ENCODE data around the gene SSR4.

SSR4 gene

GRCh38 chrX:153766871-153767673, 27.4 kb upstream of the SSR4 start:
- no peak for TF ChIP-seq CTCF (IDR thresholded peaks at IDR 0.05; ENCODE audit: low read depth, low read length)
- DNase-seq (ENCODE audit: low read depth in 2 of 2): no peak
- H3K4me3 ChIP-seq (replicated peaks in 1 of 2; ENCODE audit: low read depth in 2 of 2, low read length in 2 of 2): no peak overlapping the region

DNA sequence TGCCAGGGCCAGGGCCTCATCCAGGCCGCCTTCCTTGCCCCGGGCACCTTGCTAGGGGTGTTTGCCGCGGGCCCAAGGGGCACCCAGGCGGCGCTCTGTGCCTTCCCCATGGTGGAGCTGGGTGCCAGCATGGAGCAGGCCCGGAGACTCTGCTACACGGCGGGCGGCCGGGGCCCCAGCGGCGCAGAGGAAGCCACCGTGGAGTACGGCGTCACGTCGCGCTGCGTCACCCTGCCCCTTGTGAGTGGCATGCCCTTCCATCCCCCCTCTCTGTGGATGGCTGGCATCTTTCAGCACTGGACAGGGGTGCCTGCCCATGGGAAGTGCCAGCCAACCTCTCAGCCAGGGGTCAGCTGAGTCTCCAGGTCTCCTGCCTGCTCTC, 26.8 kb upstream of the SSR4 start:
- no peak for TF ChIP-seq CTCF (IDR thresholded peaks at IDR 0.05; ENCODE audit: low read depth, low read length)
- DNase-seq (ENCODE audit: low read depth in 2 of 2): no peak
- no peak overlapping the region for H3K4me3 ChIP-seq (replicated peaks in 1 of 2; ENCODE audit: low read depth in 2 of 2, low read length in 2 of 2)

- no peak for TF ChIP-seq CTCF (IDR thresholded peaks at IDR 0.05; ENCODE audit: low read depth, low read length)
- no peak overlapping the region for H3K4me3 ChIP-seq (replicated peaks in 1 of 2; ENCODE audit: low read depth in 2 of 2, low read length in 2 of 2)
- DNase-seq (ENCODE audit: low read depth in 2 of 2): no peak
These were observed 25.9 kb upstream of the SSR4 start for GRCh38 chrX:153768311-153769157.

DNA sequence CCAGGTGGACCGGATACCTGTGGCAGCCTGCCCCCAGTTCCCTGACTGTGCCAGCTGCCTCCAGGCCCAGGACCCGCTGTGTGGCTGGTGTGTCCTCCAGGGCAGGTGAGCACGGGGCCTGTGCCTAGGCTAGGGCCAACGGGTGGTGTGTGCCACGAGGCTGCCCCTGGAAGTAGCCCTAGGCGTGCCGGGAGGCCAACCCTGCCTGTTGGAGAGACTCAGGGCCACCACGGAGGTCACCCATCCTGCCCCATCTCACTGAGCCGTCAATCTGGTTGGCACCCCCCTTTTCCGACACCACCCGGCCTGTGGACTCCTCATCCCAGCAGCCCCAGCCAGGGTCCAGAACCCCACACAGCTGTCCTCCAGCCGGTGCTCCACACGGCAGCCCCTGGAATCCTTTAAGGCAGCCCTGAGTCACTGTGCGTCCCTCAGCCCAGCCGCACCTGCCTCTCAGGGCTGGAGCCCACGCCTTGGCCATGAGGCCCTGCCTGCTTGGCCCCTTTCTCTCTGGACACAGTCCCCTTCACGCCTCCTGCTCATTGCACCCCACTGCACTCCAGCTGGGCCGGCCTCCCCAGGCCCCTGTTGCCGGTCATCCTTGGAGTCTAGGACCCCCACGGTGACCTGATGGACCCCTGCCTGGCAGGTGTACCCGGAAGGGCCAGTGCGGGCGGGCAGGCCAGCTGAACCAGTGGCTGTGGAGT, 25.2 kb upstream of the SSR4 start:
- H3K4me3 ChIP-seq (replicated peaks in 1 of 2; ENCODE audit: low read depth in 2 of 2, low read length in 2 of 2): no peak overlapping the region
- DNase-seq (ENCODE audit: low read depth in 2 of 2): no peak
- TF ChIP-seq CTCF (IDR thresholded peaks at IDR 0.05; ENCODE audit: low read depth, low read length): no peak

DNA sequence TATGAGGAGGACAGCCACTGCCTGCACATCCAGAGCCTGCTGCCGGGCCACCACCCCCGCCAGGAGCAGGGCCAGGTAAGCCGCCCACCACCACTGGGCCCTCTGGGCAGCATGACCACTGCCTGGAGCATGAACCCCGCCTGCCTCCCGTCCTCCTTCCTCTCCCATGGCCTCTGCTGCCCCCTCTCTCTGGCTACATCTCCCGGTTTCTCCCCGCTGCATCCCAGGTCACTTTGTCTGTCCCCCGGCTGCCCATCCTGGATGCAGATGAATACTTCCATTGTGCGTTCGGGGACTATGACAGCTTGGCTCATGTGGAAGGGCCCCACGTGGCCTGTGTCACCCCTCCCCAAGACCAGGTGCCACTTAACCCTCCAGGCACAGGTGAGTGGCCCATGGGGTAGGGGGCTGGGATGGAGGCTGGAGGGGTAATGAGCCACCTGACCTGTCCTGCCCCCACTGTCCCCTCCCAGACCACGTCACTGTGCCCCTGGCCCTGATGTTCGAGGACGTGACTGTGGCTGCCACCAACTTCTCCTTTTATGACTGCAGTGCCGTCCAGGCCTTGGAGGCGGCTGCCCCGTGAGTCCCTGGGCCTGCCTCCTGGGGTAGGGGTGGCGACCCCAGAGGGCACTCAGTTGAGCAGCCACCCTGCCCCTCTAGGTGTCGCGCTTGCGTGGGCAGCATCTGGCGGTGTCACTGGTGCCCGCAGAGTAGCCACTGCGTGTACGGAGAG, 24.4 kb upstream of the SSR4 start:
- H3K4me3 ChIP-seq (replicated peaks in 1 of 2; ENCODE audit: low read depth in 2 of 2, low read length in 2 of 2): no peak overlapping the region
- no peak for TF ChIP-seq CTCF (IDR thresholded peaks at IDR 0.05; ENCODE audit: low read depth, low read length)
- DNase-seq (ENCODE audit: low read depth in 2 of 2): no peak

All from cardiac fibroblast (primary cell).